ENCODE data around the gene KIF6. TPM values are rescaled to one million over a fixed set of nuclear protein-coding genes. Genes with fewer than 3 reads are reported as not detected.

The KIF6 gene, protein sequence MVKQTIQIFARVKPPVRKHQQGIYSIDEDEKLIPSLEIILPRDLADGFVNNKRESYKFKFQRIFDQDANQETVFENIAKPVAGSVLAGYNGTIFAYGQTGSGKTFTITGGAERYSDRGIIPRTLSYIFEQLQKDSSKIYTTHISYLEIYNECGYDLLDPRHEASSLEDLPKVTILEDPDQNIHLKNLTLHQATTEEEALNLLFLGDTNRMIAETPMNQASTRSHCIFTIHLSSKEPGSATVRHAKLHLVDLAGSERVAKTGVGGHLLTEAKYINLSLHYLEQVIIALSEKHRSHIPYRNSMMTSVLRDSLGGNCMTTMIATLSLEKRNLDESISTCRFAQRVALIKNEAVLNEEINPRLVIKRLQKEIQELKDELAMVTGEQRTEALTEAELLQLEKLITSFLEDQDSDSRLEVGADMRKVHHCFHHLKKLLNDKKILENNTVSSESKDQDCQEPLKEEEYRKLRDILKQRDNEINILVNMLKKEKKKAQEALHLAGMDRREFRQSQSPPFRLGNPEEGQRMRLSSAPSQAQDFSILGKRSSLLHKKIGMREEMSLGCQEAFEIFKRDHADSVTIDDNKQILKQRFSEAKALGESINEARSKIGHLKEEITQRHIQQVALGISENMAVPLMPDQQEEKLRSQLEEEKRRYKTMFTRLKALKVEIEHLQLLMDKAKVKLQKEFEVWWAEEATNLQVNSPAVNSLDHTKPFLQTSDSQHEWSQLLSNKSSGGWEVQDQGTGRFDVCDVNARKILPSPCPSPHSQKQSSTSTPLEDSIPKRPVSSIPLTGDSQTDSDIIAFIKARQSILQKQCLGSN
- 6.6 TPM for polyA plus RNA-seq (ENCODE audit: insufficient read length)
- long read RNA-seq, donor 1 = 0 reads
- long read RNA-seq, donor 2 = 0 reads
- long read RNA-seq, donor 3, full-length matches to known transcripts = 1 of 1 reads
- long read RNA-seq, donor 3, partial matches to known transcripts = 0 of 1 reads
- long read RNA-seq, donor 3, other reads (novel, unspliced or antisense) = 0 of 1 reads
- long read RNA-seq, donor 4 = 0 reads
- long read RNA-seq, donor 5 = 0 reads
- long read RNA-seq, donor 6 = 0 reads
- long read RNA-seq, donor 7 = 0 reads
- long read RNA-seq, donor 8 = 0 reads

DNA sequence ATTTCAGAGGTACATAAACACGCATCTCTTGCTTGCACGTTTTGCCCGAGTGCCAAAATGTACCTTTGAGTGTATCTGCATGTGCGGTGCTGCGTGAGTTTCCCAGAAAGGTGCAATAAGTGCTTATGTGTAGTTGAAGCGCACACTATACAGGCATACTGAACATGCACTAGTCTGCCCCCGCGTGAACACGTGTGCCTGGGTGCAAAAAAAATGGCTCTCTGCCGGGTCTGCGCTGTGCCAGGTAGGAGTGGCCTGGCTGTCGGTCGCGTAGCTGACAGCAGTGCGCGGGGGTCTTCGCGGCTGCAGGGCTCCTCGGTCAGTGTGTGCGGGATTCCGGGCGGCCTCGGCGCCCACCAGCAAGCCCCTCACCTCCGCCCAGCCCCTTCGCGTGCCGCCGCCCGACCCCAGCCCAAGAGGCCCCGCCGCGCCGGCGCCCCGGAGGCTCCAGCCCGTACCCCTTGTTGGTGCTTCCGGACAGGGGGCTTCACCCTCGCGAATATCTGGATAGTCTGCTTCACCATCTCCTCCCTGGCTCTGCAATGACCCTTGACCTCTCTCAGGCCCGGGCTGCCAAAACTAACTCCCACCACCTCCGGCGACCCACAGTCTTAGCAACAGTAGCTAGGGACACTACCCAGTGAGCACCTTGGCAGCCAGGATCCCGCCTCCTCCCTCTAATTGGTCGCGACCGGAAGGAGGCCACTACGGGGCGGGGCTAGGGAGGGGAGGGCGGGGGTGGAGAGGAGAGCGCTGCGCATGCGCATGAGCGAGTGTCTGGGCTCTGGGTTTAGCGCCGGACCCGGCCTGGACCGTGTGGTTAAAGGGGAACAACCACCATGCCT lies at the start of gene KIF6:
KIF6 (minus strand) TSS at position 622 of the 845 bp plus-strand sequence; CDS start at position 524, 98 bp downstream.
- DNase-seq = peak; percentile 93

DNA sequence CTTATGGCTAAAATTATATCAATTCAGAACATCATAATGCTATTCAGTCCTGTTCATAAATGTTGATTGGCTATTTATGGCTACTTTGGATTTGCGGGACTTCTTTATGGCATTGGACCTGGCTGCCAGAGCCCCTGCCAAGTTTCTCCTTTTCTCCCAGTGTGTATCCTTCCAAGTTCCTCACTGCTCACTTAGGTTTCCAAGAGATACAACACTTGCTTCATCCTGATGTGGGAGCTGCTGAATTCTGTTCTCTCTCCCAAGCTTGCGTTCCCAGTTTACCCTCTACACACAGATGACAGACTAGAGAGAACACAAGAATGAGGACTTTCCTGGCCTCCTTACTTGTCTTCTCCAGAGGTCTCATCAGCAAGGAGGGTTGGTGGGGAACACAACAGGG lies 48.6 kb upstream of the KIF6 start:
- no peak for DNase-seq

DNA sequence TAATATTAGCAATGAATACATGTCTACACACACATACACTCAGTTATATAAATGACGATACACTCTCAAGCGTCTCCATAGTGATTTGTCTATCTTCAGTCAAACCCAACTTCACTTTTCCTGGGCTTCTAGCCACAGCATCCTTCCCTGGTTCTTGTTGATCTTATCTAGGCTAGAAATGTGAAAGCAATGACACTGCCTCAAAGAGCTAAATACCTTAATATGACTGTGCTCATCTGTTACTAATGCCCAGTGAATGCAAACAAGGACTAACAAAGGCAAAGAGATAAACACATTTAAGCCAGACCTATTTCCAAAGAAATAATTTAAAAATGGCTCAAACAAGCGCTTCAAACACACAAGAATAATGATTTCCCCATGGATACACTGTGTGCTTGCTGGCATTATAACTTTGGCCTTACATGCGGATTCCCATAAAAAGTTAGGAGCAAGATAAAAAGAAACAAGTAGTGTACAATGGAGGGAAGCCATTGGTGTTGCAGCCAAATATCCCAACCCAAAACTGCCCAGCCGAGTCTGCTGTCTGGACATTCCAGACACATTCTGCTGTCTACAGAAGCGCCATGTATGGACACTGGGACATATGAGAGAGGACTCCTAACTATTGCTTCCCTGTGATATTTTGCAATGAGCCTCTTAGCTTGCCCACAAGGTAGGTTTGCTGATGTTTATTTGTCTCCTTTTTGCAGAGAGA lies 47.5 kb upstream of the KIF6 start:
- DNase-seq = no peak

DNA sequence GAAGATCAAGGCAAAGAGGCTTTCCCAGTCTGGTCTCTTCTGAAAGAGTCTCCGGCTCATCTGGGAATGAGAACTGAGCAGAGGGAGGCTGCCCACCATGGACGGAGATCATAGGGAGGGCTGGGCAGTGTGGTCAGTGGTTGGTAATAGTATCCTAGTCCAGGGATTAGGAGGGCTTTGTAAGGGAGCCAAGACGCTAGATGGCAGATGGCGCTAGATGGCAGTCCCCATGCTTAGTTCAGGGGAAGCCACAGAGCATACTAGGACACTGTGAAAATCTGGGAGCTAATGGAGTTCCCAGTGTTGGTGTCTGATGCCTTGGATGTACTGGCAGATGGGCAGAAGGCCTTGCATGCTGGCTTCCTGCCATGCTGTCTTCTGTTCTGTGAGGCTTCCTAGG lies 45.2 kb upstream of the KIF6 start:
- no peak for DNase-seq

DNA sequence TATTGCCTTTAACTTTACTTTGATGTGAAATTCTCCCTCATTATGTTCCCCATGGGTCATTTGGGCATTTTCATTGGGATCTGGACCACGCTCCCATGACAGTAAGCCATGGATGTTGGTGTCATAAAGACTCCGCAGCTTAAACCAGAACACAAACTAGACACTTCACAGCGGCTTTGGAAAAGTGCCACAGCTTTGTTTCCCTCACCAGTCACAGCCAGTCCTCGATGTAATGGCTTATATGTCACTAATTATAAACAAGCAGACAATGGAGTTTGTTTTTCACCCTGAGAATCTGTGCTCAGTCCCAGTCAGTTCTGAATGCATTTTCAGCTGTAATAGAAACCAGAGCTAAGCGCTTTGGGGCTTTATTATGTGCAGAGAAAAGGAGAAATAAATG lies 43.8 kb upstream of the KIF6 start:
- no peak for DNase-seq

DNA sequence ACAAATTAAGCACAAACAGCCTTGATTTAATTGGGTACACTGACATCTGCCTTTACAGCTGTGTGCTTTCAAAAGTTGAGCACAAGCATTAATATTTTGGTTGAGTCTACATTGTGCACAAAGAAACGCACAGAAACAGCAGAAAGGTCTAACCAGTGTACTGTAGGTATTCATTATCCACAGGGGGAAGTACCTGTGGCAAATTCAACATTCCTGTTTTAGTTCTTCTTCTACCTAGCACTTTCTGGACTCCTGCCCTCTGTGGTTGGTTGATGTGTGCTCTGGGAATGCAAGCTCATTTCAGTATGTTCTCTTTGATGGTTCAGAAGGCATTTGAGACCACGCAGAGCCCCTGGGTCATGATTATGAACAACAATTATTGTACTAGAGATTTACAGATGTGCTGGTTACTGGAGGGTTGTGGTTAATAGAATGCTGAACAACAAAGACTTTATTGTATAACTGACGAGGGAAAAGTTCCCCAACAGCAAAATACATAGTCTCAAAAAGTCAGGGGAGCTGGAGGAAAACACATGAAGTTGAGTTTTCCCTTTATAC lies 40.4 kb upstream of the KIF6 start:
- no peak for DNase-seq

DNA sequence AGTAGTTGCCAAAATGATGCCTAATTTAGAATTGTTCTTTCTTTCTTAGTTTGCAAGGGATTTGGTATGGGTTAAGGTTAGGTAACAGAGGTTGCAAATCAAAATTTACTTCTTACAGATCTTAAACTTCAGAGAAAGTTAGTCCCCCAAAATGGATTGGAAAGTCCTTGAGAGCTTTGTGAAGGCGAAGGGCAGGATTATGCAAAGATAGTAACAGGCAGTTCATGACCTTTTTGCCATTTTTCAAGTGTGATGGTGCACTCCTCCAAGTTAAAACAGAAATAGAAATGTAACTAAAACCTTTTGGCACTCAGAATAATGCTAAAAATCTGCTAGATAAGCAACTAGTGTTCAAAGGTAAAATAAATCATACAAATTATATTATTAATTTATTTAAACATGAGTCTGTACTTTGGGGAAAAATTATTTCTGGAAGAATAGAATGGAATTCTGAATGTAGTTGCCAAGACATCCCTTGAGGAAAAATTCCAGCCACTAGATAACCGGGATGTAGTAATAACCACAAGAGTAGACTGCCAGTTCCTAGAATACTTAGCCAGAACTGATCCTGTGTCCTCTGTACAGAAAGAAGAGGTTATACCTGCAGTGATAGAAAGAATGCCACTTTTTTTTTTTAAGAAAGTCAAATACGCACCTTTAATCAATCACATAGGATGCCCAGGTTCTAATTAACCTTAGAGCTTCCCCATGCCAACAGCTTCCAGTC lies 35.2 kb upstream of the KIF6 start:
- DNase-seq = no peak

DNA sequence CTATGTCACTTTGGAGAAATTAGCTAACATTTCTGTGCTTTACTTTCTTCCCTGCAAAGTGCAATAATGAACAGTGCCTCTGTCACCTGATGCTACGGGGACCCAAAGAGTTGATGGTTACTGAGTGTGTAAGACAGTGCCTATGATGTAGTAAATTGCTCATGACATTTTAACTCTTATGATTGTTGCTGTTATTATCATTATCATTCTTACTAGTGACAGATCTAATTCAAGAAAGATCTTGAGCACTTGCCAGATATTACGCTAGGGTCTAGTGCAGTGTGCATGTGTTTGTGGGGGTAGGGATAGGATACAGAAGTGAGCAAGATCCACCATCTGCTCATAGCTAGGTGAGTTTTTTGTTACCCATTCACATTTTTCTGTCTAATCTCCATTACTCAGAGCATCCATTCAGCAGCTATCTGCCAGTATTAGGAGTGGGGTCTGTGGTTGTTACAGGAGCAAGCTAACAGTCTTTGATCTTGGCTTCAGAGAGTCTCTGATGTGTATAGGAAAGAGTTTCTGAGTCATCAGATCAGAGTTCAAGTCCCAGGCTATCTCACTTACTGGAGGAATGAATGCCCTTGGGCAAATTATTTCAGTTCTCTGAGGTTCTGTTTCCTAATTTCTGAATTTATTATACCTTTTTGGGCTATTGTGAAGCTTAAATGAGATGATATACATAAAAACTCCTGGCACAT lies 33.8 kb upstream of the KIF6 start:
- no peak for DNase-seq

DNA sequence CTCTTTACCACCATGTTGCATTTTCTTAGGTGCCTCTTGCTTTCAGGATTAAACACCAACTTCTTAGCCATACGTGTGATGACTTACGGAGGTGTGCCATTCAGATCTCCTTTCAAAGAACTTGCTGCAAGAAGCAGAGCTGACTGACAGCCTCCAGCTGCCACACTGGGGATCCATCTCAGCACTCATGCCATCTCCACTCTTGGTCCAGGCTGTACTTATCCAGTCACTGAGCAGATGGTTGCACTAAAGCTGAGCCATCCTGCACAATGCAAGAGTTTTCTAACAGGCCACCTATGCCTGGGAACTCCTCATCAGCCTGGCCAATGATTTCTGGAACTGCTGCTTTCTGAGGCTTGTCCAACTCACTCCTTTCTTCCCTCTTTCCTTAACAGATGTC lies 31.4 kb upstream of the KIF6 start:
- no peak for DNase-seq

DNA sequence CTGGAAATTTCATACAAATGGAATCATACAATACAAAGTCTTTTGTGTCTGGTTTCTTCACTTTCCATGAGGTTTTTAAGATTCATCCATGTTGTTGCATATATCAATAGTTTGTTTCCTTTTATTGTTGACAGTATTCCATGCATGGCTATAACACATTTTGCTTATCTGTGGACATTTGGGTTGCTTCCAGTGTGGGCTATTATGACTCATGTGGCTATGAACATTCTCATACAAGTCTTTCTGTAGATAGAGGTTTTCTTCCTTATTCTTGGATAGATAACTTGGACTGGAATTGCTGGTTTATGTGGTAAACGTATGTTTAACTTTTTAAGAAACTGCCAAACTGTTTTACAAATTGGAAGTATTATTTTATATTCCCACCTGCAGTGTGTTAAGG lies 30.0 kb upstream of the KIF6 start:
- no peak for DNase-seq

DNA sequence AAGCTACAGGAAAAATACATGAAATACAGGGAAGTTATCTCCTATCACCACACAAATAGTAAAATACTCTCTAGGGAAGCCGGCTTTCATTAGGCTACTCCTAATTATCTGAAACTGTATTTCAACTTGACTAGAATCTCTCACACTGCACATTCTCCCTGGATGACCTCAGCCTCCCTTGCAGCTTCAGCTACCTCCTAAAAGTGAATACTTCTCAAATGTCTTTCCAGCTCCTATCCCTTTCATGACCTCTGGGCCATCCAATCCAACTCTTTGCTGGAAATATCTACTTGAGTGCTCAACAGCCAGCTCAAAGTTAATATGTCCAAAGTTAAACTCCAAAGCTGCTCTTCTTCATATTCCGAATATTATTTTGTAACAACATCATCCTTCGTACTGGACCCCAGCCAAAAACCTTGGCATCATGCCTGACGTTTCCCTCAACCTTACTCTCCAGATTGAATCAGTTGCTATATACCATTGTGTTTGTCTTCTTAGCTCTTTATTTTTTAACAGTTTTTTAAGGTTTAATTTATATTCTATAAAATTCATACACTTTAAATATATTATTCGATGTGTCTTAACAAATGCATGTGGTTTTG lies 29.4 kb upstream of the KIF6 start:
- DNase-seq = no peak

DNA sequence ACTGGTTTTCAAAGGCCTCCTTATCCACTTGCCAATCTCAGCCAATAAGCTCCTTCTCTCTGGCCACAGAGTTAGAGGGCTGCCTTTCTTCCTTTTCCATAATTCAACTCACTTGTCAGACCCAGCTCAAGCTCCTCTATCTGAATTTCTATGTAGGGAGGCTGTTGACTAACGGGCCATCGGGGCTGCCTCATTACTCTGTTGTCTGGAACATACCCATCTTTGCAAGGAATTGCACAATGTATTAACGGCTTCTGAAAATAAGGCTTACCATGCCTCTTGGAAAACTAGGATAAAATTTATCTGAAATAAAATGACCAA lies 28.5 kb upstream of the KIF6 start:
- DNase-seq = no peak

DNA sequence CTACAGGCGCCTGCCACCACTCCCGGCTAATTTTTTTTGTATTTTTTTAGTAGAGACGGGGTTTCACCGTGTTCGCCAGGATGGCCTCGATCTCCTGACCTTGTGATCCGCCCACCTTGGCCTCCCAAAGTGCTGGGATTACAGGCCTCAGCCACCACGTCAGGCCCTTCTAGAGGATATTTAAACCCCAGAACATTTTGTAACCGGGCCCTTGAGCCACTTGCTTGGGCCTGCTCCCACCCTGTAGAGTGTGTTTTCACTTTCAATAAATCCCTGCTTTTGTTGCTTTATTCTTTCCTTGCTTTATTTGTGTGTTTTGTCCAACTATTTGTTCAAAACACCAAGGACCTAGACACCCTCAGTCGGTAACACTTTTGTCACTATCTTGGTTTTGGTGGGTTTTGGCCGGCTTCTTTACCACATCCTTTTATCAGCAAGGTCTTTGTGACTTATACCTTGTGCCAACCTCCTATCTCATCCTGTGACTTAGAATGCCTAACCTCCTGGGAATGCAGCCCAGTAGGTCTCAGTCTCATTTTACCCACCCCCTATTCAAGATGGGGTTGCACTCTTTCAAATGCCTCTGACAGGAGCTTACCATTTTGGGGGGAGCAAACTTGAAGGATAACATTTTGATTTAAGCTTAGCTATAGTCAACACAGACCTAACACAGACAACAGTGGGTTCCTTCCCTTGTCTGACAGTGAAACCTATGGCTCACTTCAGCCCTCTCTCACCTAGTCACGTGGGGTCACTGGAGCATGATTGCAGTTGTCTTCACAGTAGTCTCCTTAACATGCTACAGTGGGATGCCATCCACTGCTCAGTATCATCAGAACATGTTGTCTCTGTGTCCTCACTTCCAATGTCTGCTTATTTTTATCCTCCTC lies 27.9 kb upstream of the KIF6 start:
- no peak for DNase-seq

DNA sequence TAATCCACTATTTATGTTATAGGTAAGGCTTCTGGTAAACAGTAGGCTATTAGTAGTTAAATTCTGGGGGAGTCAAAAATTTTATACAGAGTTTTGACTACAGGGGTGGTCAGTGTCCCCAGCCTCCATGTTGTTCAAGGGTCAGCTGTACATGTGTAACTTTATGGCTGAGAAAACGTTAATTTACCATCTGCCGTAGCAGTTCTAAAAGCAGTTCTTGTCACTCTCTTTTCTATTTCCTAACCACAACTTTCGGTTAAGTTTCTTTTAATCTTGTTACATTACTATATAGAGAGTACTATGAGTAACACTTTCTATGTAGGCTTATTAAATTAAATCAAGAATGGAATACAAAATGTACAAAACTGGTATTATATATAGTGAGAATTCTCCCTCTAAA lies 21.6 kb upstream of the KIF6 start:
- no peak for DNase-seq

DNA sequence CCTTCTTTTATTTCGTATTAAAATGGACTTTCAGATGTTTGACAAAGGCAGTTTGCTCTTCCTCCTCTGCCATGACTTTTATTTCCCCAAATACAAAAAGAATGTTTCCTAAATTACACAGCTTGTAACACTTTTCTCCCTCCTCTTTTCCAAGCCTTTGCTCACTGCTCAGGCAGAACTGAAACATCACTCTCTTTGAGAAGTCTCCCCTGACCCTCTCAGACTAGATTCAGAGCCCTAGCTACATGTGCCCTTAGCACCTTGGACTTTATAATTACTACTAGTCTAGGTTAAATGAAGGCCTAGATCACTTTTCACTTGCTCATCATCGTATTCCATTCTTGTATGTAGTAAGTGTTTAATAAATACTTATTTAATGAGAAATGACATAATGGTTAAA lies 8.5 kb upstream of the KIF6 start:
- DNase-seq = no peak

DNA sequence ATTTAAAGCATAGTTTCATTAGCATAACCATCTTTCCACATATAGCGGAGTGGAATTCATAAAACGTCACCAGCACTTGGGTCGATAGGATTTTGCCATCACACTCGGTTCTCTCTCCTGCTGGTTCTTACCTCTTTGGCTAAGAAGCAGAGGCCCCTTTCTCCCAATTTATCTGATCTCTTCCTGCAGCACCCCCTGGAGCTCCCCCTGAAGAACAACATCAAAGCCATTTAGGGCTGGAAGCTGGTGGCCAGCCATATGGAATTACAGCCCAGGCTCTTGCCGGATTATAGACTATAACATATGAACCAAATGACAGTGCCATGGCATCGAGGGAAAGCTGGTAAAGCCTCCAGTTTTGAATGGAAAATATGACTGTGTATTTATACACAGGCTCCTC lies 6.4 kb upstream of the KIF6 start:
- no peak for DNase-seq

DNA sequence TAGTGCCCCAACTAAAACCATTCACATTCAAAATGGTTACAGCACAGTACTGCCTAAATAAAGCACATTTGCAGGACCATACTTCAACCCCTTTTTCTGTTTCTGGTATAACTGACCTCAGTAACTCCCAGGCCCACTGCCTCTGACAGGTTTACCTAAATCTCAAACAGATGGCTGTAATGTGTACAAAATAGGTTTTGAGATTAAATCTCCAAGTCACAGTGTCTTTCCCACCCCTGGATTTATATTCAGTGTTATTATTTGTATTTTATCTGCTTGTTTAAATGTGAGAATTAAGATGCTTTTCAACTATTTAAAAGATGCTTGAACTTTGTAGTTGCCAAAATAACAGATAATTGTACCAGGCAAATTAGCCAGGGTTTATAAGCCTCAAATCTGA lies 4.7 kb upstream of the KIF6 start:
- DNase-seq = no peak

DNA sequence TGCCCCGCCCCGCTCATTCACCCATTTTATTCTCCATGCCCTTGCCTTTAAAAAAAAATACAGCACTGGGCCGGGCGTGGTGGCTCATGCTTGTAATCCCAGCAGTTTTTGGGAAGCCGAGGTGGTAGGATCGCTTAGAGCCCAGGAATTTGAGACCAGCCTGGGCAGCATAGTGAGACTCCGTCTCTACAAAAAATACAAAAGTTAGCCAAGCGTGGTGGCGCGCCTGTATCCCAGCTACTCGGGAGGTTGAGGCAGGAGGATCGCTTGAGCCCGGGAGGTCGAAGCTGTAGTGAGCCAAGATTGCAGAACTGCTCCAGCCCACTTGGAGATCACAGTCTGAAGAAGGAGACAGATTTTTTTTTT lies 407 bp upstream of the KIF6 start:
- DNase-seq = no peak

Data from left kidney (tissue), 8 donors.